Measurements from ENCODE around the gene MATN1. TPM values are rescaled to one million over a fixed set of nuclear protein-coding genes. Genes with fewer than 3 reads are reported as not detected.
A peak's percentile ranks its signal among the peaks of the same experiment; 100 is the strongest.

Gene MATN1
- total RNA-seq, 1 experiment from 2014 or later, result 0.12 TPM

- Histone ChIP-seq H3K27me3 (ENCODE audit: insufficient read depth, low read length) (no peaks in the 10 kb centered on the region), H3K36me3 (ENCODE audit: control insufficient read depth in 1 of 2, insufficient read depth in 2 of 2, low read length in 2 of 2) (no peaks in the 10 kb centered on the region), H4K20me1 (ENCODE audit: insufficient read depth) (no peaks in the 10 kb centered on the region), H3K4me2 (ENCODE audit: low read length) (no peak overlapping the region), H3K27ac (ENCODE audit: low read depth, low read length) (no peak overlapping the region), H3K9ac (ENCODE audit: low read length) (no peak overlapping the region), H3K79me2 (ENCODE audit: insufficient read depth, low read length) (no peaks in the 10 kb centered on the region), H3K9me2 (ENCODE audit: insufficient read depth) (no peaks in the 10 kb centered on the region), H2AFZ (ENCODE audit: low read depth, low read length, poor library complexity, severe bottlenecking) (peak overlapping the region; percentile 30), H3K4me3 (replicated peaks in 1 of 2; ENCODE audit: low read depth in 1 of 2, low read length in 2 of 2) (no peak overlapping the region), H3K4me1 (ENCODE audit: control insufficient read depth in 1 of 2, insufficient read depth in 2 of 2, low read length in 2 of 2) (peaks cover 0 to 12% of the 10 kb centered on the region in 2 experiments; a peak in 2 of 4 replicates), H3K9me3 (ENCODE audit: control insufficient read depth in 1 of 2, insufficient read depth in 1 of 2, low read depth in 1 of 2, low read length in 2 of 2) (no peaks in the 10 kb centered on the region)
- ChIA-PET POLR2A (interaction anchor here (1.2 kb wide), 1 partner anchor 23 kb away, joined by 3 read pairs; no protein-coding TSS in a partner anchor), CTCF (interaction anchor here (0.9 to 2.9 kb wide), 8 partner anchors 23 to 1826 kb away, joined by 3 to 35 read pairs (median 6); no protein-coding TSS in a partner anchor), RAD21 (ENCODE audit: low non-redundant PET in 1 of 2, low total read pairs in 2 of 2, uncharacterized antibody in 2 of 2, unreplicated experiment in 2 of 2) (interaction anchor here (0.8 to 1.5 kb wide), 7 partner anchors 22 to 354 kb away, joined by 3 to 8 read pairs (median 3); no protein-coding TSS in a partner anchor)
- DNase-seq (ENCODE audit: low read depth, low spot score), result no peak
- intact Hi-C loops (cut with micrococcal nuclease), result loop anchor here (1.0 to 10.0 kb wide), 8 partner anchors 274 to 1472 kb away; partner anchors contain the start of gene PTPRU
- BruUV-seq (replicated peaks), result no TSS peak
- TF ChIP-seq SP1 (IDR thresholded peaks at IDR 0.05; ENCODE audit: low read depth) (no peak), CBX3 (IDR thresholded peaks at IDR 0.05; ENCODE audit: low read depth) (no peak), POLR2AphosphoS5 (IDR thresholded peaks at IDR 0.05; ENCODE audit: low read depth, low read length) (no peak), EZH2phosphoT487 (IDR thresholded peaks at IDR 0.05; ENCODE audit: borderline replicate concordance) (no peak), FOSL1 (IDR thresholded peaks at IDR 0.05; ENCODE audit: low read depth) (no peak)
- ATAC-seq, result peak; percentile 13
These were observed 15.0 kb downstream of the MATN1 start for GRCh38 chr1:30708361-30708728.

GRCh38 chr1:30707412-30708360, 15.7 kb downstream of the MATN1 start:
- POLR2A ChIA-PET, result interaction anchor here (1.2 kb wide), 1 partner anchor 22 kb away, joined by 3 read pairs; no protein-coding TSS in a partner anchor
- no peaks in the 10 kb centered on the region for H3K79me2 ChIP-seq (ENCODE audit: insufficient read depth, low read length)
- no peaks in the 10 kb centered on the region for H3K9me3 ChIP-seq (ENCODE audit: control insufficient read depth in 1 of 2, insufficient read depth in 1 of 2, low read depth in 1 of 2, low read length in 2 of 2)
- BruUV-seq (replicated peaks), result no TSS peak
- no peak overlapping the region for H3K4me3 ChIP-seq (replicated peaks in 1 of 2; ENCODE audit: low read depth in 1 of 2, low read length in 2 of 2)
- H3K36me3 ChIP-seq (ENCODE audit: control insufficient read depth in 1 of 2, insufficient read depth in 2 of 2, low read length in 2 of 2), result no peaks in the 10 kb centered on the region
- peak overlapping the region; percentile 11; the same call in 1 of the 2 replicates for H3K4me2 ChIP-seq (ENCODE audit: low read length)
- peaks cover 0 to 12% of the 10 kb centered on the region in 2 experiments; a peak in 2 of 4 replicates for H3K4me1 ChIP-seq (ENCODE audit: control insufficient read depth in 1 of 2, insufficient read depth in 2 of 2, low read length in 2 of 2)
- H3K9me2 ChIP-seq (ENCODE audit: insufficient read depth), result no peaks in the 10 kb centered on the region
- no peak overlapping the region for H3K27ac ChIP-seq (ENCODE audit: low read depth, low read length)
- CTCF ChIA-PET, result interaction anchor here (0.9 to 2.9 kb wide), 9 partner anchors 11 to 1826 kb away, joined by 3 to 35 read pairs (median 6); no protein-coding TSS in a partner anchor
- intact Hi-C loops (cut with micrococcal nuclease), result loop anchor here (1.0 to 10.0 kb wide), 8 partner anchors 273 to 1471 kb away; partner anchors contain the start of gene PTPRU
- DNase-seq (ENCODE audit: low read depth, low spot score), result peak; percentile 48
- RAD21 ChIA-PET (ENCODE audit: low non-redundant PET in 1 of 2, low total read pairs in 2 of 2, uncharacterized antibody in 2 of 2, unreplicated experiment in 2 of 2), result interaction anchor here (0.8 to 1.5 kb wide), 7 partner anchors 22 to 353 kb away, joined by 3 to 8 read pairs (median 3); no protein-coding TSS in a partner anchor
- H2AFZ ChIP-seq (ENCODE audit: low read depth, low read length, poor library complexity, severe bottlenecking), result peak overlapping the region; percentile 30
- ATAC-seq, result peak; percentile 97
- no peak overlapping the region for H3K9ac ChIP-seq (ENCODE audit: low read length)
- no peaks in the 10 kb centered on the region for H4K20me1 ChIP-seq (ENCODE audit: insufficient read depth)
- no peaks in the 10 kb centered on the region for H3K27me3 ChIP-seq (ENCODE audit: insufficient read depth, low read length)
- TF ChIP-seq YY1 (IDR thresholded peaks at IDR 0.05; ENCODE audit: extremely low read depth, insufficient replicate concordance, low read depth, low read length), result peak; percentile 28
- no peak for TF ChIP-seq POLR2A (IDR thresholded peaks at IDR 0.05; ENCODE audit: borderline replicate concordance, extremely low read depth, insufficient read depth, insufficient read length)
- TF ChIP-seq, protein P1, sequence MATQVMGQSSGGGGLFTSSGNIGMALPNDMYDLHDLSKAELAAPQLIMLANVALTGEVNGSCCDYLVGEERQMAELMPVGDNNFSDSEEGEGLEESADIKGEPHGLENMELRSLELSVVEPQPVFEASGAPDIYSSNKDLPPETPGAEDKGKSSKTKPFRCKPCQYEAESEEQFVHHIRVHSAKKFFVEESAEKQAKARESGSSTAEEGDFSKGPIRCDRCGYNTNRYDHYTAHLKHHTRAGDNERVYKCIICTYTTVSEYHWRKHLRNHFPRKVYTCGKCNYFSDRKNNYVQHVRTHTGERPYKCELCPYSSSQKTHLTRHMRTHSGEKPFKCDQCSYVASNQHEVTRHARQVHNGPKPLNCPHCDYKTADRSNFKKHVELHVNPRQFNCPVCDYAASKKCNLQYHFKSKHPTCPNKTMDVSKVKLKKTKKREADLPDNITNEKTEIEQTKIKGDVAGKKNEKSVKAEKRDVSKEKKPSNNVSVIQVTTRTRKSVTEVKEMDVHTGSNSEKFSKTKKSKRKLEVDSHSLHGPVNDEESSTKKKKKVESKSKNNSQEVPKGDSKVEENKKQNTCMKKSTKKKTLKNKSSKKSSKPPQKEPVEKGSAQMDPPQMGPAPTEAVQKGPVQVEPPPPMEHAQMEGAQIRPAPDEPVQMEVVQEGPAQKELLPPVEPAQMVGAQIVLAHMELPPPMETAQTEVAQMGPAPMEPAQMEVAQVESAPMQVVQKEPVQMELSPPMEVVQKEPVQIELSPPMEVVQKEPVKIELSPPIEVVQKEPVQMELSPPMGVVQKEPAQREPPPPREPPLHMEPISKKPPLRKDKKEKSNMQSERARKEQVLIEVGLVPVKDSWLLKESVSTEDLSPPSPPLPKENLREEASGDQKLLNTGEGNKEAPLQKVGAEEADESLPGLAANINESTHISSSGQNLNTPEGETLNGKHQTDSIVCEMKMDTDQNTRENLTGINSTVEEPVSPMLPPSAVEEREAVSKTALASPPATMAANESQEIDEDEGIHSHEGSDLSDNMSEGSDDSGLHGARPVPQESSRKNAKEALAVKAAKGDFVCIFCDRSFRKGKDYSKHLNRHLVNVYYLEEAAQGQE (IDR thresholded peaks at IDR 0.05; ENCODE audit: low read depth), result no peak
- peak; percentile 100 for TF ChIP-seq RAD21 (IDR thresholded peaks at IDR 0.05; ENCODE audit: low read depth)
- peak; percentile 72 to 86 (median 86) for TF ChIP-seq CTCF (IDR thresholded peaks at IDR 0.05 in 2 of 3, conservative IDR thresholded peaks at IDR 0.05 in 1 of 3; ENCODE audit: borderline replicate concordance in 1 of 3, insufficient read depth in 1 of 3, low read depth in 2 of 3, low read length in 2 of 3)
- no peak for TF ChIP-seq POLR2AphosphoS5 (IDR thresholded peaks at IDR 0.05; ENCODE audit: low read depth, low read length)
- no peak for TF ChIP-seq EGR1 (IDR thresholded peaks at IDR 0.05; ENCODE audit: low read depth)
